Muscle layer of colon (tissue), 2 donors: ENCODE data around the gene HEBP1.

Source experiments
- H3K27ac ChIP-seq: one replicate; pipeline ENCODE4 v1.7.0; 2013; ENCODE audit warnings: low read depth, mild to moderate bottlenecking, low read length, moderate library complexity
- H3K27me3 ChIP-seq, 2 donors: one replicate each; pipeline ENCODE4 v1.7.0; 2013; ENCODE audit warnings: low read length in 2 of 2, mild to moderate bottlenecking in 2 of 2; ENCODE audit not compliant: insufficient read depth in 2 of 2, control insufficient read depth in 1 of 2
- H3K36me3 ChIP-seq: one replicate; pipeline ENCODE4 v1.7.0; 2013; ENCODE audit warnings: mild to moderate bottlenecking, low read length; ENCODE audit not compliant: insufficient read depth
- H3K4me1 ChIP-seq: one replicate; pipeline ENCODE4 v1.7.0; 2013; ENCODE audit warnings: mild to moderate bottlenecking, low read length; ENCODE audit not compliant: insufficient read depth
- H3K4me3 ChIP-seq, 2 donors: one replicate each; pipeline ENCODE4 v1.7.0; 2013; ENCODE audit warnings: low read length in 2 of 2, low read depth in 1 of 2, mild to moderate bottlenecking in 1 of 2, moderate library complexity in 1 of 2
- H3K9ac ChIP-seq: one replicate; pipeline ENCODE4 v1.7.0; 2013; ENCODE audit warnings: low read length
- H3K9me3 ChIP-seq: one replicate; pipeline ENCODE4 v1.7.0; 2013; ENCODE audit warnings: mild to moderate bottlenecking, low read length
- donor health status: abdominal sarcoma.
- donor health status: Adenocarcinoma of cecum.

Gene HEBP1

DNA sequence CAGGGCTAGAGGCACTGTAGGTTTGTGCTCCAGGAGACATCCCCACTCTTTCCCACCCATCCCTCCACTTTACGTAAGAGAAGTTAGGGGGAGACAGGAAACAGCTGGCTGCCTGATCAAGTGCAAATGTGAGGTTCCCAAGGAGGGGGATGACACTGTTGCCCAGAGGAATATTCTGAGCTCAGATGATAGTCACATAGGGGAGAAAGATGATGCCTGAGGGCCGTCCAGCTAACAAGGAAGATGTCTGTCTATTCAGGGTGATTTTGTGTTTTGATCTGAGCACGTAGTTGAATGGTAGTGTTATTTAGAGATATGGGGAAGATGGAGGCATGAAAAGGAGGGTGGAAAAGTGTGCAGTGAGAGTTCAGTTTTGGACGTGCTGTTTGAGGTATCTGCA lies 34.2 kb downstream of the HEBP1 start:
- no peak overlapping the region for H3K4me3 ChIP-seq
- no peaks in the 10 kb centered on the region for H3K27me3 ChIP-seq
- H3K36me3 ChIP-seq: peaks cover 6% of the 10 kb centered on the region
- no peak overlapping the region for H3K27ac ChIP-seq
- no peaks in the 10 kb centered on the region for H3K9me3 ChIP-seq
- H3K9ac ChIP-seq: no peak overlapping the region
- no peaks in the 10 kb centered on the region for H3K4me1 ChIP-seq

DNA sequence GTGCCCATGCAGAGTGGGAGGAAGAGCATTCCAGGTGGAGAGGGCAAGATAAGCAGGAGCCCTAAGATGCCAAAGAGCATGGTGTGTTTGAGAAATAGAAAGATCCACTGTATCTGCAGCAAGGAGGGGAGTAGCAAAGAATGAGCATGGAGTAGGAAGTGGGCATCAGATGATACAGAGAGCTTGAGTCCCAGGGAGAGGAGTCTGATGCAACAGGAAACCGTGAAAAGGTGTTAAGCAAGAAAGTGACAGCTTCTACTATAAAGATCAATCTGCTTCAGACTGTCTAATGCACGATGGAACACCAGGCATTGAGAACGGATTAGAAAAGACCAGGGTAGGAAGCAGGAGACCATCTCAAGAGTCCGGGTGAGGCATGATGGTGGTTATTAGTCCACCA lies 35.8 kb downstream of the HEBP1 start:
- H3K27me3 ChIP-seq: no peaks in the 10 kb centered on the region
- no peak overlapping the region for H3K4me3 ChIP-seq
- no peaks in the 10 kb centered on the region for H3K4me1 ChIP-seq
- no peak overlapping the region for H3K27ac ChIP-seq
- H3K36me3 ChIP-seq: peaks cover 6% of the 10 kb centered on the region
- no peak overlapping the region for H3K9ac ChIP-seq
- H3K9me3 ChIP-seq: no peaks in the 10 kb centered on the region

DNA sequence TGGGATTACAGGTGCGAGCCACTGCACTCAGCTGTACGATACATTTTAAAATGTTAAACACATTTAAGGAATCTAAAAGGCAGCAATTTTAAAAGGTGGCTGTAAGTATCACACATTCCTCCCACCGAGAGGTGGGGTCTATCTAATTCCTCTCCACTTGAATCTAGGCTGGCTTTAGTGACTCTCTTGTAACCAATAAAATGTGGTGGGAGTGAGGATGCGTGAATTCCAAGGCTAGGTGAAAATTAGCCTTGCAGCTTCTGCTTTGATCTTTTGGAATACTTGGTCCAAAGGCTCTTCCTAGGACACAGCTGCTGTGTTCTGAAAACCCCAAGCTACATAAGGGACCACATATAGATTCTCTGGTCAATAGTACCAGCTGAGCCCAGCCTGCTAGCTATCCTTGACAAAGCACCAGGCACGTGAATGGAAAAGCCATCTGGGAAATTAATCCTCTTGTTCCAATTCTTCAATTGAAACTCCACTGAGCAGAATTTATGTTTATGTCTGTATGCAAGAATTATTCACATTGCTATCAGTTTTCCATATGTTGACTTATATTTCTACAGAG lies 39.3 kb downstream of the HEBP1 start:
- Histone ChIP-seq H3K4me1 (no peaks in the 10 kb centered on the region), H3K9ac (no peak overlapping the region), H3K27ac (no peak overlapping the region), H3K36me3 (no peaks in the 10 kb centered on the region), H3K9me3 (no peaks in the 10 kb centered on the region), H3K4me3 (no peak overlapping the region), H3K27me3 (no peaks in the 10 kb centered on the region)

DNA sequence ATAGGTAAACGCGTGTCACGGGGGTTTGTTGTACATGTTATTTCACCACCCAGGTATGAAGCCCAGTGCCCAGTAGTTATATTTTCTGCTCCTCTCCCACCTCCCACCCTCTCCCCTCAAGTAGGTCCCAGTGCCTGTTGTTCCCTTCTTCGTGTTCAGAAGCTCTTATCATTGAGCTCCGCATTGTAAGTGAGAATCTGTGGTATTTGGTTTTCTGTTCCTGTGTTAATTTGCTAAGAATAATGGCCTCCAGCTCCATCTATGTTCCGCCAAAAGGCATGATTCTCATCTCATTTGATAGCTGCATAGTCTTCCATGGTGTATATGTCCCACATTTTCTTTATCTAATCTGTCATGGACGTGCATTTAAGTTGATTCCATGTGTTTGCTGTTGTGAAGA lies 41.2 kb downstream of the HEBP1 start:
- Histone ChIP-seq H3K27me3 (no peaks in the 10 kb centered on the region), H3K4me3 (no peak overlapping the region), H3K9ac (no peak overlapping the region), H3K9me3 (no peaks in the 10 kb centered on the region), H3K27ac (no peak overlapping the region), H3K36me3 (no peaks in the 10 kb centered on the region), H3K4me1 (no peaks in the 10 kb centered on the region)

DNA sequence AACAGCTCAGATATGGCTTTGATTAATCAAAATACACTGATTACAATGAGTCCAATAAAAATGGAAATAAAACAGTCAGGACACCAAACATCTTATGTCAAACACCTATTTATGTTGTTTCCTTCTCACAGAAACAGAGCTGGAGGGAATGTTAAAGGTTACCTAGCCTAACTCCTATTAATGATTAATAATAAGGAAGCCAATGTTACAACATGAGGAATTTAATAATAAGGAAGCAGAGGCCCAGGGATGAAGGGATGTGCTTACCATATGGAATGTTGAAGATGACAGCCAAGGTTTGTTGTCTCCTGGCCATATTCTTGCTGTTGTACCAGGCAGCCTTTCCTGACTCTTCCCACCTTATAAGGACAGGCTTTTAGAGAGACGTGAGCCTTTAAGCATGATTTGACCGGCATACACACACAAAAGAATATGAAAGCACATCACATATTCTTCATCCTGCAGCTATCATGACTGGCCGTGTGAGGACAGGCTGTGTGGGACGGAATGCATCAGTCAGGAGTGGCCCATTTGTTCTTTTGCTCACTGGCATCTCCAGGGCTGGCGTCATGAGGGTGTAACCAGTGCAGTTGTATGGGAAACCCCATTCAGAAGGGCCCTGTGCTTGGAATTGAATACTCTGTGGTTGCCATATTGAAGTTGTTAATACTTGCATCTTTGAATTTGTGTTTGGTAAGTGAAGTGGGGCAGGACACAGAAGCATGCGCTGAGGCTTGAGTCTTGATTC lies 45.0 kb downstream of the HEBP1 start:
- Histone ChIP-seq H3K36me3 (no peaks in the 10 kb centered on the region), H3K9ac (no peak overlapping the region), H3K4me3 (no peak overlapping the region), H3K27ac (no peak overlapping the region), H3K27me3 (no peaks in the 10 kb centered on the region), H3K9me3 (no peaks in the 10 kb centered on the region), H3K4me1 (no peaks in the 10 kb centered on the region)

DNA sequence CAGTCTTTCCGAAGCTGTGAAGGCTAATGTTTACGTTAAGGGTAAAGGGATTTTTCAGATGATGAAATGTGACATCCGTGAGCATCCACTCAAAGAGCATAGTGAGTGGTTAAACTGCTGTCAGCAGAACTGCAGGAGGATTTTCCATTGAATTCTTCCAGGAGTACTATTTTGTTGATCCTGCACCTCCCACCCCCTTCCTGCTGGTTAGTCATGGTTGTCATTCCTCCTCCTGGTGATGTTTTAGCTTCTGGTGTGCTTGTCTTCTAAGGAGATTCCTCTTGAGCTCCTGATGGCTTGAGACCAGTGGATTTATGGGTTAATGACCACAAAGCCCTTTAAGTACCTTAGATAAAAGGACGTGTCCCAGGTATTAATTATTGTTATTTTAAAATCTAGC lies 45.7 kb downstream of the HEBP1 start:
- Histone ChIP-seq H3K9ac (no peak overlapping the region), H3K4me1 (no peaks in the 10 kb centered on the region), H3K27me3 (no peaks in the 10 kb centered on the region), H3K36me3 (no peaks in the 10 kb centered on the region), H3K27ac (no peak overlapping the region), H3K9me3 (no peaks in the 10 kb centered on the region), H3K4me3 (no peak overlapping the region)

DNA sequence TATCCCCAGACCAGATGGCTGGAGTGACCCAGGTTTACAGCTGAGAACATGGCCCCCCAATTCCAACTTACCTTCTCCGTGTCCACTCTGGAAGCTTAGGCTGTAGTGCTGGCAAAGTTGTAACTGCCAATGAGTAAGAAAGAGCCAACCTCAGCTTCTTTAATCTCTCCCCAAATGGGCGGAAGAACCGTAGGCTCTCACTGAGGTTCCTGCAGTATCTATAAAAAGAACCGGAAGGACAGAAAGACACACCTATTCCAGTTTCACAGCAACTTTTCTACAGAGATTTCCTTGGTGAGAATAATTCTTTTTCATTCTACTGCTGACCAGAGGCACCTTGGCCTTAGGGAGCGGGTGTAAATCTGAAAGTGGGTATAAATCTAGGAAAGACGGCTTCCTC lies 48.0 kb downstream of the HEBP1 start, which contains the start of gene GPRC5D:
Gene GPRC5D (minus strand): TSS at position 135 of the 400 bp plus-strand sequence. CDS start 1,786 bp downstream, outside the sequence.
- Histone ChIP-seq H3K9ac (no peak within 1 kb of the TSS), H3K36me3 (no peaks in the 10 kb centered on the region), H3K27ac (no peak within 1 kb of the TSS), H3K4me3 (no peak within 1 kb of the TSS), H3K9me3 (no peaks in the 10 kb centered on the region), H3K27me3 (no peaks in the 10 kb centered on the region), H3K4me1 (no peaks in the 10 kb centered on the region)

DNA sequence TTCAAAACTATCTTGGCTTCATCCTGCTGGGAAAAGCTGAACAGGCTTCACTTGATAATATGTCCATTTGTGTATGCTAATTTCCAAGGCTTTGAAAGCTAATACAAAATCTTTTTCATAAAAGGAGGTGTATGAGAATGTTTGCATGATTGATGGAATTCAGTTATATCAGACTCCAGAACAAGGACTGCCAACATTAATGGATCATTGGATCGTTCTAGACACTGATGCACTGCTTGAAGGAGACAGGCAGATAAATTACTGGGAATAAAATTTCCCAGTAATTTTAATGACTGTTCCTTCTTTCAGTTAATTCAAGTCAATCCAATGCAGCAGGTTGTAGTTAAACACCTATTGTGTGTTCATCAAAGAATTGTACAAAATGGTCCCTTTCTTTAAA lies 48.6 kb downstream of the HEBP1 start:
- H3K9ac ChIP-seq: no peak overlapping the region
- no peaks in the 10 kb centered on the region for H3K9me3 ChIP-seq
- no peaks in the 10 kb centered on the region for H3K36me3 ChIP-seq
- H3K4me1 ChIP-seq: no peaks in the 10 kb centered on the region
- no peak overlapping the region for H3K27ac ChIP-seq
- H3K4me3 ChIP-seq: no peak overlapping the region
- H3K27me3 ChIP-seq: no peaks in the 10 kb centered on the region

DNA sequence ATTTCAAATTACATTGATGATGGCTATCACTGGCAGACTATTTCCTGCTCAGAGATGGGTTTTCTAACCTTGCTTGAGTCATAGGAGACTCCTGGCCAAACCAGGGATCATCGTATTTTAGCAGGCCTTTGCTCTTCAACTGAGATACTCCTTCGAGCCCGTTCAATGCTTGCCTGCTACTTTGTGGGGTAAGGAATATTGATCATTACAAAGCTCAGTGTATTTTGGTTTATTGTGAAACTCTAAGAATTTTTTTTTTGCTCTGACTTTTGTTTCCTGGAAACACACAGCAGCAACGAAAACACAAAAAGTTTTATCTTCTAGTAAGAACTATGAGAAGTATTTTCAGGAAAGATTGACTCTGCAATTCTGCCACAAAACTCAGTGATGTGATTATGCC lies 52.2 kb downstream of the HEBP1 start:
- Histone ChIP-seq H3K4me3 (no peak overlapping the region), H3K27me3 (no peaks in the 10 kb centered on the region), H3K36me3 (no peaks in the 10 kb centered on the region), H3K9me3 (no peaks in the 10 kb centered on the region), H3K9ac (no peak overlapping the region), H3K27ac (no peak overlapping the region), H3K4me1 (no peaks in the 10 kb centered on the region)

DNA sequence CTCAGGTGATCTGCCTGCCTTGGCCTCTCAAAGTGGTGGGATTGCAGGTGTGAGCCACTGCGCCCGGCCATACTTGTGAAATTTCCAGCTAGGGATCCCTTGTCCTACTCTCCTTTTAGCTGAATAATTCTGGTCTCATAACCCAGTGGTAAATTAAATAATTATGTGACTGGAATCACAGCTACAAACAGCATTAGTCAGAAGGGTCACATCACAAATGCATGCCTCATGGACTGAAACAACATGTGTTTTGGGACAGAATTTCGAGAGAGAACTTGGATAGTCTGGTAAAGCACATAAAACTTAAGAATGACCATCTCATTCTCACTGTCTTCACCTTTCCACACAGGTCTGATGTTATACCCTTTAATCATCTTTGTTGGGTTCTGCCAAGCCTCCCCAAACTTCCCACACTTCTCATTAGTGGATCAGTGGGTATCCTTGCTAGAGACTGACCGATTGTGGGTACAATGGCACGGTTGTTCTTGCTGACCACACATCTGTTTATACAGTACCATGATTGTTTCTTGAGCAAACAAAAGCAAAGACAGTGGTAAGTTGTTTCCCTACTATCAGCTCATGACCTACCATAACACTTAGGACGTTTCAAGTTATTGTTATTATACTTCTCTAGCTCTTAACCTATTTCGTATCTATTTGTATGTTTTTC lies 53.2 kb downstream of the HEBP1 start:
- Histone ChIP-seq H3K4me3 (no peak overlapping the region), H3K36me3 (no peaks in the 10 kb centered on the region), H3K4me1 (no peaks in the 10 kb centered on the region), H3K9me3 (no peaks in the 10 kb centered on the region), H3K27me3 (no peaks in the 10 kb centered on the region), H3K9ac (no peak overlapping the region), H3K27ac (no peak overlapping the region)

DNA sequence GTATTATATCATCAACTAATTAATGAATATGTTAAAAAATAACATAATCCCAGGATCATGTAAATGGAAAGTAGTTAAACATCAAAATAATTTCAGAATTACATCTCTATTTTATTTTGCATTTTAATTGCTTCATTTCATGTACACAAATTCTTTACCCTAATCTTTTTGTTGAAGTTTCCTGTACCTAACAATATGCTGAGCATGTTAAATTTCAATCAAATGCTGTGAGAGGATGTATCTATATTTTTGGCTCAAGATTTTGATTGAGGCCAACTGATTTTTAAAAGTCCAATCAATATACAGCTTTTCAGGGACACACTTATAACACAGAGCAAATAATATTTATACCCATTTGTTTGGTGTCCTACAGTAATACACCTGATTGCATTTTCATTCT lies 54.5 kb downstream of the HEBP1 start:
- Histone ChIP-seq H3K36me3 (no peaks in the 10 kb centered on the region), H3K27ac (no peak overlapping the region), H3K4me3 (no peak overlapping the region), H3K9me3 (no peaks in the 10 kb centered on the region), H3K27me3 (no peaks in the 10 kb centered on the region), H3K9ac (no peak overlapping the region), H3K4me1 (no peaks in the 10 kb centered on the region)
